HG03139 (cell line): ENCODE measurements around the gene ACAD8.

Source experiments
- ATAC-seq: cut with Tn5 transposase; IDR thresholded peaks from one replicate; pipeline ENCODE4 v1.9.1; 2021; ENCODE audit not compliant: unreplicated experiment

Gene ACAD8

GRCh38 chr11:134289167-134289566 lies 35.8 kb downstream of the ACAD8 start:
- no peak for ATAC-seq

DNA sequence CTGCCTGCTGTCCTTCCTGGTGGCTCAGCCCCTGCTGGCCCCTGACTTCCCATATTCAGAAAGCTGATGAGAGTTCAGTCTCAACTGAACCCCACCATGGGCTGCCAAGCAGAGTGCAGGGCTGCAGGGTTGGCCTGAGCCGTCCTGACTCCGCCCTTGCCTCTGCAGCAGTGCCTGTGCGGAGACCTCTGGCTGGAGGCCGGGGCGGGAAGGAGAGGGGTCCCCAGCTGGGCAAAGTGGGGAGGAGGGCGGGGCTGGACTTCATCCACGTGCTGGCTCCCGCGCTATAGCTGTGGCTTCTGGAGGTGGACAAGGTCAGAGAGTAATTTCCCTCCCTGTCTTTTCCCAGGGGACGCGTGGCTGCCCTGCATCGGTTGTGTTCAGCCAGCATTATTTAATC lies 36.4 kb downstream of the ACAD8 start:
- no peak for ATAC-seq

DNA sequence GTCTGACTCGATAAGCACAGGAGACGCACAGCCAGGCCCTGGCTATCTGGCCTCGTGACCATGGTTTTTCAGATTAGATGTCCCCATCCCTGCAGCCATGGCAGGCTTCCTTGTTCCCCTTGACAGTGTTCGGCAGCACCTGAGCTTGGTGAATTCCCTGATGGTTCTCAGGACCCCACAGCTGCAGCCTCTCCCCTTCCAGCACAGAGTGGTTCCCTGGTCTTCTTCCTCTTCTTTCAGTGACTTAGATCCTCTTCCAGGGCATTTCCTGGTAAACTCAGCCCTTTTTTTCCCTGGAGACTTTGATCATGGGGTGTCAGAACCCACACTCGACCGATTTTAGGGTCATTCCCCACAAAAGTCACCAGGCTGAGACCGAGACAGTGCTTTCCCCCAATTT lies 37.3 kb downstream of the ACAD8 start:
- no peak for ATAC-seq

GRCh38 chr11:134291196-134291595 lies 37.8 kb downstream of the ACAD8 start:
- ATAC-seq = no peak

GRCh38 chr11:134292661-134293060 lies 39.3 kb downstream of the ACAD8 start:
- ATAC-seq = no peak

DNA sequence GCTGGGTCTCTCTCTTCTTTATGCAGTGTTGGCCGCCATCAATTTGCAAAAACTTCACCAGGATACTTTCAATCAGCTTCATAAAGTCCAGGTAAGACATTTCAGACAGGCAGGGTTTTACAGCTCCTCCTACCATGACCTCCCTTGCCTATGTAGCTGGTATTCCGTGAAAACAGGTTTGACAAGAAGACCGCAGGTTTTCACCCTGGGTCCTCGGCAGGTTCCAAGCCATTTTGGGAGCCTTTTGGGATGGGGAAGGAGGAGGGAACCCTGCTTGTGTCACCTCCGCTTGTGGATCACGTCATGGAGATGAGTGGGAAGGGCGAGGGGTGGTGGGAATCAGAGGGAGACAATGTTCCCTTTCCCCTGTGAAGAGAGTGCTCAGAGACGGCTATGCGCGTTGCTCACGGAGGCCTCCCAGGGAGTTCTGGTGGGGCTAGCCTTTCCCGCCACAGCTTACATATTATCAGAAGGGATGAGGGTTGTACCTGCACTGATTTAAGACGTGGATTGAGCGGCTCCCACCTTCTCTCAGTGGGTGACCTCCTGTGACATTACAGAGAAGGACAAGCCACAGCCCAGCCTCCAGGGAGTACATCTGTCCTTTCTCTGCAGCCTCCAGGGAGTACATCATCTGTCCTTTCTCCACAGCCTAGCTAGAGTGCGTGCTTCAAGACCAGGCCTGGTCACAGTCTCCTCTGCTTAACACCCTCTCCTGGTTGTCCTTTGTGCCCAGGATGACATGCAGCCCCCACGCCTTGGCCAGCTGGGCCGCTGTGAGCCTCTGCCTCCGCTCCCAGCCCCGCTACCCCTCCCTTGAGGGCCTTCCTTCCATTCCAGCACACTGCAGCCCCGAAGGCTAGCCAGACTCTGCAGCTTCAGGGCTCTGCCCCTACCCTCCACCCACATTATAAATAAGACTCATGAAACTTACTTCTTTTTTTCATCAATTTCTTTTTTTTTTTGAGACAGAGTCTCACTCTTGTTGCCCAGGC lies 40.0 kb downstream of the ACAD8 start:
- ATAC-seq = no peak

DNA sequence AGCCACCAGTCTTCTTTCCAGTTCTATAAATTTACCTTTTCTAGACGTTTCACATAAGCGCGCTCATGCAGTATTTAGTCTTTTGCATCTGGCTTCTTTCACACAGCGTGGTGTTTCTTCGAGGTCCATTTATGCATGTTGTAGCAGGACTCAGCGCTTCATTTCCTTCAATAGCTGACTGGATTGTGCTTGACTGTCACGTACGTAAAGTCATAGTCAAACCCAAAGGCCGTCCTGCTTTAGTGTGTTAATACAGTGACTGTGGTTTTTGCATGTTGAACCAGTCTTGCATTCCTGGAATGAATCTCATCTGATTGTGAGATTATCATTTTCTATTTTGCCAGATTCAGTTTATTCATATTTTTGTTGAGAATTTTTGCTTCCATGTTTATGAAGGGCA lies 41.3 kb downstream of the ACAD8 start:
- no peak for ATAC-seq

DNA sequence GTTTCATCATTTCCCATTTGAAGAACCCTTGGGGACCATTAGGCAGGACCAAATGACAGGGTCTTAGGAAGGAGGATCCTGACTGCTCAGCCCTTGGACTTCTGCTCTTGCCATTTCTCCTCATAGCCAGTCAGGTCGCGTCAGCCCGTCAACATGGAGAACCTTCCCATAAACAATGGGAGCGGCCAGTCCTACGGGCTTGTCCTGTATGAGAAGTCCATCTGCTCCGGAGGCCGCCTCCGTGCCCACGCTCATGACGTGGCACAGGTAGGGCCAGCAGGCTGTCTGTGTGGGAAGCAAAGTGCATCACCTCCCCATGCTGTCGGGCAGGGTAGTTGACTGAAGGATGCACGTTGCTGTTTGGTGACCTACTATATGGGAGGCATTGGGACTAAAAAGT lies 58.9 kb downstream of the ACAD8 start:
- no peak for ATAC-seq

DNA sequence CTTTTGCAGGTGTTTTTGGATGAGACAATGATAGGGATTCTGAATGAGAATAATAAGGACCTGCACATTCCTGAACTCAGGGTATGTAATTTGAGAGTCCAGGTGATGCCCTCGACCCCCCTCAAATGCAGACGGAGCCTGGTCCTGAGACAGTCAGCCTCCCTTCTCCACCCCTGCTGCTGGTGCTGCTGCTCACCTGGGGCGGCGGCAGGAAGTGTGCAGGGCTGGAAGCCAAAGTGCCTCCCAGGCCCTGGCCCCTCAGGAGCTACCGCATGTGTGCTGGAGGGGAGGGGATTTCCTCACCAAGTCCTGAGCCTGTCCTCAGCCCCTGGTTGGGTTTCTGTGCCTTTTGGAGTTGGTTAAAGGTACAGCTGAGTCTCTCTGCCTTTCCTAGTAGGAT lies 59.4 kb downstream of the ACAD8 start:
- no peak for ATAC-seq

- no peak for ATAC-seq
Measured at GRCh38 chr11:134313379-134313778, 60.0 kb downstream of the ACAD8 start.

- no peak for ATAC-seq
Measured at GRCh38 chr11:134313821-134314607, 60.6 kb downstream of the ACAD8 start.
